HFFc6 (cell line): Measurements from ENCODE around the gene CDH23. TPM values are rescaled to one million over a fixed set of nuclear protein-coding genes. Genes with fewer than 3 reads are reported as not detected.

Experiments
- DNase-seq: peaks from one replicate; pipeline ENCODE4 v3.0.0-alpha.2; 2018
- H3K27ac Mint-ChIP-seq: 2 replicates; pipeline ENCODE4 v1.8.0; 2020; ENCODE audit warnings: mild to moderate bottlenecking, mixed read lengths
- H3K27me3 Mint-ChIP-seq: 2 replicates; pipeline ENCODE4 v1.8.0; 2021; ENCODE audit warnings: mild to moderate bottlenecking, moderate library complexity, mixed read lengths; ENCODE audit not compliant: insufficient read depth
- H3K36me3 Mint-ChIP-seq: 2 replicates; pipeline ENCODE4 v1.8.0; 2021; ENCODE audit warnings: low read depth, mixed read lengths
- H3K4me1 Mint-ChIP-seq: 2 replicates; pipeline ENCODE4 v1.8.0; 2020; ENCODE audit warnings: low read depth, mixed read lengths
- H3K4me3 Mint-ChIP-seq: 2 replicates; pipeline ENCODE4 v1.8.0; 2020; ENCODE audit warnings: mild to moderate bottlenecking, moderate library complexity, mixed read lengths
- H3K9me3 Mint-ChIP-seq: 2 replicates; pipeline ENCODE4 v1.8.0; 2020; ENCODE audit warnings: mild to moderate bottlenecking, mixed read lengths
- total RNA-seq, 6 experiments: library from RNA; stranded (reverse); fragmentation: NEBNext Ultra II Directional; extraction: Animal tissue kit (Norgen Biotek cat#: 25700); gene quantifications; 2 replicates in 1 of 6; 3 replicates in 5 of 6; pipeline ENCODE4 v1.2.3, GENCODE V29; 2021
- TF ChIP-seq, protein P1 (sequence below): fragments of 200-600 bp; sonication (generic); IDR thresholded peaks from 2 replicates; pipeline ENCODE4 v1.5.0; 2021; ENCODE audit warnings: antibody characterized with exemption, mild to moderate bottlenecking

CDH23 gene
- total RNA-seq, 6 experiments from 2014 or later = 0.02 to 0.11 (median 0.04) TPM; not detected in 2

DNA sequence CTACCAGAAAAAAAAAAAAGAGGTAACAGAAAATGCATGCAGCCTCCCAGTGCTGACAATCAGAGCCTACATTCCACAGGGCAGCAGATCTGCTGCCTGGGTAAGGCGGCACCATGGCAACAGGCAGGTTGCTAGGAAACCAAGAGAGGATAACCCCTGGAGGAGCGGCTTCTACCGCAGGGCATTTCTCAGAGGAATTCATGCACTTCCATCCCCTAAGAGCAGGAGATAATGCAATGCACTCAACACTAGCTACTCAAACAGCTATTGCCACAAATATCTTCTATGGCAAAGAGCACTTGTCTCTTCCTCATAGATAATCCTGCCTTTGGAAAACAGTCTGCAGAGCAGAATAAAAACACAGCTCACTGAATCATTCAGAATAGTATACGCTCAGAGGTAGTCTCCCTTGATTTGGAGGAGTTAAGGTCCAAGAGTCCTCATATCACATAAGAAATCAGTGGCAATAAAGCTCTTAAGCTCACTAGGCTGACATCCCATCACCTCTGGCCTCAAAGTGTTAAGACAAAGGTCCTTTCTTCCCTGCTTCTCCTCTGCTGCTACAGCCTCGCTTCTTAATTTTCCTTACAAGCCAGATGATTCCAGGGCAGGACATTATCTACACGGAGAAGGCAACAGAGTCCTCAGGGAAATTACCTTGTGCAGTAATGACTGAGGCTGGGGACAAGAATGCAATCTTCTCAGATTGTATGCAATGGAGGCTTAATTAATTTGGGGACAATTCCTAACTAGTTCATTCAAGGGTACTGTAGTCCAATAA is 443.6 kb downstream of the CDH23 start:
- TF ChIP-seq, protein P1, sequence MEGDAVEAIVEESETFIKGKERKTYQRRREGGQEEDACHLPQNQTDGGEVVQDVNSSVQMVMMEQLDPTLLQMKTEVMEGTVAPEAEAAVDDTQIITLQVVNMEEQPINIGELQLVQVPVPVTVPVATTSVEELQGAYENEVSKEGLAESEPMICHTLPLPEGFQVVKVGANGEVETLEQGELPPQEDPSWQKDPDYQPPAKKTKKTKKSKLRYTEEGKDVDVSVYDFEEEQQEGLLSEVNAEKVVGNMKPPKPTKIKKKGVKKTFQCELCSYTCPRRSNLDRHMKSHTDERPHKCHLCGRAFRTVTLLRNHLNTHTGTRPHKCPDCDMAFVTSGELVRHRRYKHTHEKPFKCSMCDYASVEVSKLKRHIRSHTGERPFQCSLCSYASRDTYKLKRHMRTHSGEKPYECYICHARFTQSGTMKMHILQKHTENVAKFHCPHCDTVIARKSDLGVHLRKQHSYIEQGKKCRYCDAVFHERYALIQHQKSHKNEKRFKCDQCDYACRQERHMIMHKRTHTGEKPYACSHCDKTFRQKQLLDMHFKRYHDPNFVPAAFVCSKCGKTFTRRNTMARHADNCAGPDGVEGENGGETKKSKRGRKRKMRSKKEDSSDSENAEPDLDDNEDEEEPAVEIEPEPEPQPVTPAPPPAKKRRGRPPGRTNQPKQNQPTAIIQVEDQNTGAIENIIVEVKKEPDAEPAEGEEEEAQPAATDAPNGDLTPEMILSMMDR = no peak
- Mint-ChIP-seq H3K9me3 (no peaks in the 10 kb centered on the region), H3K4me1 (peaks cover 62% of the 10 kb centered on the region), H3K27me3 (peaks cover 3% of the 10 kb centered on the region), H3K4me3 (peak overlapping the region; percentile 61), H3K27ac (peak overlapping the region; percentile 83), H3K36me3 (peaks cover 10% of the 10 kb centered on the region; the same call in 1 of the 2 replicates)
- peak; percentile 98 for DNase-seq

DNA sequence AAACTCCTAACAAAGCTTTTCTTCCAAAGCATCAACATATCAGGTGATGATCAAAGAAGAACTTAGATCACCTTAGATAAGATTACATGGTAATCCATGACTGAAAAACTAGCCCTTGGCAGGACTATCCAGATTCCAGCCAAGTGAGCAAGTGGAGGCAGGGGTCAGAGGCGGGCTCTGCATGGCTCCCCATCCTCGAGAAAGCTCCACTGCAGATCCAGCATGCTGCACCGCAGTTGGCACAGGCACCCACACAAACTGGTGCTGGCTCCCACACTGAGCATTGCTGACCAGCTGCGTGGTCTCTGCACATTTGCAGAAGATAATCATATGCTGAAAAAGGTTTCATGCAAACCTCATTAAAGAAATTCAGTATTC is 444.2 kb downstream of the CDH23 start:
- H3K9me3 Mint-ChIP-seq = no peaks in the 10 kb centered on the region
- peaks cover 63% of the 10 kb centered on the region for H3K4me1 Mint-ChIP-seq
- no peak for DNase-seq
- H3K36me3 Mint-ChIP-seq = peaks cover 10% of the 10 kb centered on the region; the same call in 1 of the 2 replicates
- peak overlapping the region; percentile 61; the same call in 1 of the 2 replicates for H3K4me3 Mint-ChIP-seq
- peak overlapping the region; percentile 83 for H3K27ac Mint-ChIP-seq
- TF ChIP-seq, protein P1 = no peak
- peaks cover 4% of the 10 kb centered on the region for H3K27me3 Mint-ChIP-seq

DNA sequence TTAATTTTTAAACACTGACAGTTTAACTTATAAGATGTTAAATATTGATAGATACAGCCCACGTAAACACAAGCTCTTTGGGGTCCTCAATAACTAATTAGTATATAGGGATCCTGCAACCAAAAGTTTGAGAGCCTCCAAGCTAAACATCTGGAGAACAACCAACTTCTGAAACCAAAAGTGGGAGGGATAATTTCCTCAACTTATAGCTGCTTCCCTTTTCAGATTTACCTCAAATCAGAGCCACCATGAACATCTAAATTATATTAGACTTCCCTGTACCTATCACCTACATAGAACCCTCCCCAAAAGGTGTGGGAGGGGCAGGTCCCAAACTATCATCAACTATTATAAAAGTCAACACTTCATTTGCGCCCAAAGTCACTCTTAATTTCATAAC is 445.7 kb downstream of the CDH23 start:
- peaks cover 4% of the 10 kb centered on the region for H3K27me3 Mint-ChIP-seq
- no peaks in the 10 kb centered on the region for H3K36me3 Mint-ChIP-seq
- no peak overlapping the region for H3K4me3 Mint-ChIP-seq
- DNase-seq = no peak
- no peak overlapping the region for H3K27ac Mint-ChIP-seq
- peaks cover 49% of the 10 kb centered on the region for H3K4me1 Mint-ChIP-seq
- no peaks in the 10 kb centered on the region for H3K9me3 Mint-ChIP-seq
- TF ChIP-seq, protein P1 = no peak

DNA sequence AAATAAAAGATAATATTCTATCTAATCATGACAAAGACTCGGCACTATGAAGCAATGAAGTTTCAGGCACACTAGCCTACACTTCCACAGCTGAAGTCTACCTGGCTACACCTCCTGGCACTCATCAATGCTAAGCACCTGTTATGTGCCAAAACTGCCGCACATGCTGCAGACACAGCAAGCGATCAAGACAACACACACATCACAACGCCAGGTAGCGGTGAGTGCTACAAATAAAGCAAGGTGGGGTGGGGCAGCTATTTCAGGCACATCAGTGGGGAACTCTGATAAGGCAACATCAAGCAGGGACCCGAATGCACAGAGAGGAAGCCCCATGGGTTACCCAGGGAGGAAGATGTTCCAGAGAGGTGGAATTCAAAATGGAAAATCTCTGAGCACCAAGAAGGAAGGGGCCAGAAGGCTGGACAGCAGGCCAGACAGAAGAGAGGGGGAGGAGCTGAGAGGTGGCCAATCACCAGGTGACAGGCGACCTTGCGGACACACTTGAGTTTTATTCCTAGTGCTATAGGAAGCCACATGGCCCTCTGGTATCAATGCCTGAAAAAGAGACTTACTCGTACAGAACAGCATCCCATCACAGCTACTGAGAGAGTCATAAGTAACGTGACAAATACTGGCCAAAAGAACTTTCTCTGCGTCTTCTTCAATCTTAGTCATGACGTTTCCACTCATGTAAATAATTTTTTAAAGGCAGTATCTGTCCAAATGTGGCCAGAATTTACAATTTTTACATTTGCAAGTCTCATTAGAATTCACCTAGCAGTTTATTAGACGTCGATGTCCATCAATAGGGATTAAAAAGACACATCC is 446.4 kb downstream of the CDH23 start:
- Mint-ChIP-seq H3K27me3 (peaks cover 4% of the 10 kb centered on the region), H3K9me3 (no peaks in the 10 kb centered on the region), H3K36me3 (0 out of 2 replicates have a peak, but pooled peaks cover under 1% of the 10 kb centered on the region), H3K4me3 (no peak overlapping the region), H3K27ac (peak overlapping the region; percentile 30), H3K4me1 (peaks cover 45% of the 10 kb centered on the region)
- TF ChIP-seq, protein P1 = no peak
- DNase-seq = no peak

DNA sequence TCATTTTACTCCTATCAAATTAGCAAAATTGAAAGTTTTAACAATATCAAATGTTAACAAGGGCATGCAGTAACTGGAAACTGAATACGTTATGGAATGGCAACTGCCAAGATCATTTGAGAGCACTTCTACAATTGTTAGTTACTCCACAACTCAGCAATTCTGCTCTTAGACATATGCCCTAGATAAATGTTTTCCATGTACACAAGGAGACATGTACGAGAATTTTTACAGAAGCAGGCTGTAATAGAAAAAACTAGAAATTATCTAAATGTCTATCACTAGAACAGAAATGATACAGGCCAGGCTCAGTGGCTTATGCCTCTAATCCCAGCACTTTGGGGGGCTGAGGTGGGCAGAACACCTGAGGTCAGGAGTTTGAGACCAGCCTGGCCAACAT is 447.4 kb downstream of the CDH23 start:
- Mint-ChIP-seq H3K36me3 (0 out of 2 replicates have a peak, but pooled peaks cover 9% of the 10 kb centered on the region), H3K4me1 (peaks cover 45% of the 10 kb centered on the region), H3K27ac (no peak overlapping the region), H3K9me3 (no peaks in the 10 kb centered on the region), H3K27me3 (peaks cover 4% of the 10 kb centered on the region), H3K4me3 (no peak overlapping the region)
- TF ChIP-seq, protein P1 = no peak
- no peak for DNase-seq
